Astrocyte (in vitro differentiated cells and primary cell): ENCODE data around the gene GLRX. TPM values are rescaled to one million over a fixed set of nuclear protein-coding genes. Genes with fewer than 3 reads are reported as not detected.

Source experiments
- DNase-seq: peaks from one replicate; pipeline ENCODE4 v3.0.0-alpha.2; 2010; ENCODE audit warnings: low read depth
- FAIRE-seq: peaks from 2 replicates; lab custom pipeline; 2011; peaks lifted over from hg19 to GRCh38; lab: Jason Lieb, UNC
- H2AFZ ChIP-seq: 2 replicates; pipeline ENCODE4 v1.6.0; 2012; ENCODE audit warnings: low read depth, low read length, inconsistent platforms
- H3K27ac ChIP-seq: 2 replicates; pipeline ENCODE4 v1.5.1; 2011; ENCODE audit warnings: low read depth, low read length, inconsistent platforms
- H3K27me3 ChIP-seq: 2 replicates; pipeline ENCODE4 v1.6.0; 2011; ENCODE audit warnings: low read length, inconsistent platforms; ENCODE audit not compliant: insufficient read depth
- H3K36me3 ChIP-seq: 2 replicates; pipeline ENCODE4 v1.5.1; 2011; ENCODE audit warnings: low read length, inconsistent platforms; ENCODE audit not compliant: insufficient read depth
- H3K4me1 ChIP-seq: 2 replicates; pipeline ENCODE4 v1.5.1; 2011; ENCODE audit warnings: low read length, inconsistent platforms; ENCODE audit not compliant: insufficient read depth
- H3K4me2 ChIP-seq: 2 replicates; pipeline ENCODE4 v1.6.0; 2012; ENCODE audit warnings: low read length, inconsistent platforms
- H3K4me3 ChIP-seq: 2 replicates; pipeline ENCODE4 v1.5.1; 2011; ENCODE audit warnings: low read depth, mild to moderate bottlenecking, low read length, inconsistent platforms; ENCODE audit not compliant: insufficient read depth
- H3K79me2 ChIP-seq: 2 replicates; pipeline ENCODE4 v1.6.0; 2012; ENCODE audit warnings: mild to moderate bottlenecking, low read length, inconsistent platforms; ENCODE audit not compliant: insufficient read depth
- H3K9ac ChIP-seq: 2 replicates; pipeline ENCODE4 v1.6.0; 2012; ENCODE audit warnings: mild to moderate bottlenecking, low read length, inconsistent platforms
- H3K9me3 ChIP-seq: 2 replicates; pipeline ENCODE4 v1.5.1; 2012; ENCODE audit warnings: low read depth, mild to moderate bottlenecking, low read length, inconsistent platforms; ENCODE audit not compliant: insufficient read depth
- H4K20me1 ChIP-seq: 2 replicates; pipeline ENCODE4 v1.6.0; 2012; ENCODE audit warnings: low read length, inconsistent platforms; ENCODE audit not compliant: insufficient read depth
- H3K27ac Mint-ChIP-seq: one replicate; pipeline ENCODE4 v1.8.0; 2021; ENCODE audit warnings: mild to moderate bottlenecking, mixed read lengths; ENCODE audit not compliant: unreplicated experiment
- H3K27me3 Mint-ChIP-seq: one replicate; pipeline ENCODE4 v1.8.0; 2021; ENCODE audit warnings: low read depth, mixed read lengths; ENCODE audit not compliant: unreplicated experiment
- H3K36me3 Mint-ChIP-seq: one replicate; pipeline ENCODE4 v1.8.0; 2021; ENCODE audit warnings: low read depth, mixed read lengths; ENCODE audit not compliant: unreplicated experiment
- H3K4me1 Mint-ChIP-seq: one replicate; pipeline ENCODE4 v1.8.0; 2021; ENCODE audit warnings: low read depth, mixed read lengths; ENCODE audit not compliant: unreplicated experiment
- H3K4me3 Mint-ChIP-seq: one replicate; pipeline ENCODE4 v1.8.0; 2021; ENCODE audit warnings: mild to moderate bottlenecking, moderate library complexity, mixed read lengths; ENCODE audit not compliant: unreplicated experiment
- H3K9me3 Mint-ChIP-seq: one replicate; pipeline ENCODE4 v1.8.0; 2021; ENCODE audit warnings: mild to moderate bottlenecking, mixed read lengths; ENCODE audit not compliant: unreplicated experiment
- EZH2 ChIP-seq: IDR thresholded peaks from 2 replicates; pipeline ENCODE4 v1.6.1; 2012; ENCODE audit warnings: mild to moderate bottlenecking, low read length, inconsistent platforms; ENCODE audit not compliant: insufficient read depth
- total RNA-seq: library from RNA; stranded (reverse); gene quantifications from 2 replicates; pipeline ENCODE4 v1.2.1, GENCODE V29; 2021
- TF ChIP-seq, protein P1 (sequence below): IDR thresholded peaks from 2 replicates; pipeline ENCODE4 v1.5.1; 2011; ENCODE audit warnings: low read depth, mild to moderate bottlenecking, inconsistent platforms, low read length, moderate library complexity; ENCODE audit not compliant: insufficient read depth

GLRX gene
- total RNA-seq, 1 donor from 2014 or later = 38.4 TPM

DNA sequence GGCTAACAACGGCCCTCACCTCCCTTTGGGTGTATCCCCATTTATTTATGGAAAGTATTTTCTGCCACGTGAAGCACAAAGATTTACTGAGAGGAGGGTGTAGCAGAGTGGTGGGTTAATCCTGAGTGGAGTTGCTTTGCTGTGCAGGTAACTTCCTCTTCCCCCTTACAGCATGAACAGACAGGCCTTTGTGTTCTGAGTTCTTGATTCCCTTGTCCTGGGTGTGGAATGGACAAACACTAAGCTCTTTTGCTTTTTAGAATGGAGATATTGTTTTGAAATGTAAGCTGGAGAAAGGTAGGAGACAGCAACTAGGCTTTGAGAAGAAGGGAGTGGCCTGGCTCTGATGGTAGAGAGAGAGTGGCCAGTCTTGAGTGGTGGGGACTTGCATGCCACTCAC lies 17.1 kb upstream of the GLRX start:
- TF ChIP-seq, protein P1, sequence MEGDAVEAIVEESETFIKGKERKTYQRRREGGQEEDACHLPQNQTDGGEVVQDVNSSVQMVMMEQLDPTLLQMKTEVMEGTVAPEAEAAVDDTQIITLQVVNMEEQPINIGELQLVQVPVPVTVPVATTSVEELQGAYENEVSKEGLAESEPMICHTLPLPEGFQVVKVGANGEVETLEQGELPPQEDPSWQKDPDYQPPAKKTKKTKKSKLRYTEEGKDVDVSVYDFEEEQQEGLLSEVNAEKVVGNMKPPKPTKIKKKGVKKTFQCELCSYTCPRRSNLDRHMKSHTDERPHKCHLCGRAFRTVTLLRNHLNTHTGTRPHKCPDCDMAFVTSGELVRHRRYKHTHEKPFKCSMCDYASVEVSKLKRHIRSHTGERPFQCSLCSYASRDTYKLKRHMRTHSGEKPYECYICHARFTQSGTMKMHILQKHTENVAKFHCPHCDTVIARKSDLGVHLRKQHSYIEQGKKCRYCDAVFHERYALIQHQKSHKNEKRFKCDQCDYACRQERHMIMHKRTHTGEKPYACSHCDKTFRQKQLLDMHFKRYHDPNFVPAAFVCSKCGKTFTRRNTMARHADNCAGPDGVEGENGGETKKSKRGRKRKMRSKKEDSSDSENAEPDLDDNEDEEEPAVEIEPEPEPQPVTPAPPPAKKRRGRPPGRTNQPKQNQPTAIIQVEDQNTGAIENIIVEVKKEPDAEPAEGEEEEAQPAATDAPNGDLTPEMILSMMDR = no peak
- TF ChIP-seq EZH2 = no peak
- Histone ChIP-seq H3K9ac (no peak overlapping the region), H3K4me1 (peaks cover 10% of the 10 kb centered on the region), H3K4me3 (no peak overlapping the region), H3K27me3 (no peaks in the 10 kb centered on the region), H2AFZ (no peak overlapping the region), H3K27ac (no peak overlapping the region), H3K4me2 (no peak overlapping the region), H3K9me3 (no peaks in the 10 kb centered on the region), H3K79me2 (no peaks in the 10 kb centered on the region), H4K20me1 (no peaks in the 10 kb centered on the region), H3K36me3 (no peaks in the 10 kb centered on the region)
- H3K27ac Mint-ChIP-seq = no peak overlapping the region
- H3K4me3 Mint-ChIP-seq = no peak overlapping the region
- no peaks in the 10 kb centered on the region for H3K36me3 Mint-ChIP-seq
- peaks cover 6% of the 10 kb centered on the region for H3K27me3 Mint-ChIP-seq
- peaks cover 10% of the 10 kb centered on the region for H3K4me1 Mint-ChIP-seq
- H3K9me3 Mint-ChIP-seq = peaks cover 5% of the 10 kb centered on the region
- DNase-seq (no peak), FAIRE-seq (no peak)

DNA sequence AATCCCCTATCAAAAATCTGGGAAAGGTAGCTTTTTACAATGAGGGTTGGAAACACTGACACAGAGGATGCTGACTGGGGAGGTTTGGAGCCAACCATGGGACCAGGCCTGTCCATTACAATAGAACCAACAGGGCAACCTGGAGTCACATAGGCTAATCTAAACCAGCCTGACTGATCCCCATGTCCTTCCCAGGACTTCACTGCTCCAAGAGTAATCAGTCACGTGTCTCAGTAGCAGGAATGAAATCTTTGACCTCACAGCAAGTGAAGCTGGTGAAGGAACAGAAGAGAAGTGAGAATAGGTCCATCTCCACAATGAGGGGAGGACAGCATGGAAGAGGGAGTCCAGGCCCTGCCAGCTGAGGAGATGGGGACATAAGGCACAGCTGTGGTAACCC lies 16.0 kb upstream of the GLRX start:
- Histone ChIP-seq H3K4me2 (no peak overlapping the region), H3K4me1 (peaks cover 10% of the 10 kb centered on the region), H3K27me3 (no peaks in the 10 kb centered on the region), H3K9me3 (no peaks in the 10 kb centered on the region), H3K9ac (no peak overlapping the region), H2AFZ (no peak overlapping the region), H4K20me1 (no peaks in the 10 kb centered on the region), H3K79me2 (no peaks in the 10 kb centered on the region), H3K27ac (no peak overlapping the region), H3K4me3 (no peak overlapping the region), H3K36me3 (no peaks in the 10 kb centered on the region)
- no peak for DNase-seq
- no peak overlapping the region for H3K27ac Mint-ChIP-seq
- TF ChIP-seq, protein P1 = no peak
- no peak for TF ChIP-seq EZH2
- no peak for FAIRE-seq
- peaks cover 2% of the 10 kb centered on the region for H3K27me3 Mint-ChIP-seq
- peaks cover 10% of the 10 kb centered on the region for H3K4me1 Mint-ChIP-seq
- H3K4me3 Mint-ChIP-seq = no peak overlapping the region
- no peaks in the 10 kb centered on the region for H3K36me3 Mint-ChIP-seq
- H3K9me3 Mint-ChIP-seq = peaks cover 5% of the 10 kb centered on the region

DNA sequence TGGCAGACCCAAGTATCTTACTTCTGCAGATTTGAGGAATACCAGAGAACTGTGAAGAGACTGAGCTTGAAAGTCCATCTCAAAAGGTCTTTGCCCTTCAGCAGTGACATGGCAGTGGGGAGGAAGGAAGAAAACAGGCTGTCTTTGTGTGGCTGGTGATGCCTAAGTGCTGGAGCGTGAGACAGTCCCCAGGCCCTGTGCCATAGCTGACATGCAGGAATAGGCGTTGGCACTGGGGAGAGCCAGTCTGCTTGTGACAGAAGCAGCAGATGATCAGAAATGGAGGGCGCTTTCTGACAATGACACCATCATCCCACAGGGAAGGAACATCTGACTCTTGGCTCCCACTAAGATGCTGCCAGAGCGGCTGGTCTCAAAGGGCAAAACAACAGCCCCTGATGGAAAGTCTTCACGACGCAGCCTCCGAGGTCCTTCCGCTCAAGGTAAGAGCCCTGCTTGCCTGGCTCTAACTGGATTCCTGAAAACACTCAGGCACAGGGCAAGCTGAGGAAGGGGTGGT lies 15.5 kb upstream of the GLRX start:
- no peaks in the 10 kb centered on the region for H3K27me3 ChIP-seq
- FAIRE-seq = no peak
- H3K27me3 Mint-ChIP-seq = peaks cover 2% of the 10 kb centered on the region
- no peak overlapping the region for H3K9ac ChIP-seq
- H3K36me3 Mint-ChIP-seq = no peaks in the 10 kb centered on the region
- H3K36me3 ChIP-seq = no peaks in the 10 kb centered on the region
- H3K9me3 Mint-ChIP-seq = peaks cover 5% of the 10 kb centered on the region
- H3K4me1 ChIP-seq = peaks cover 7% of the 10 kb centered on the region
- H2AFZ ChIP-seq = no peak overlapping the region
- no peak overlapping the region for H3K4me3 Mint-ChIP-seq
- H3K27ac Mint-ChIP-seq = no peak overlapping the region
- DNase-seq = no peak
- no peaks in the 10 kb centered on the region for H4K20me1 ChIP-seq
- H3K9me3 ChIP-seq = no peaks in the 10 kb centered on the region
- TF ChIP-seq EZH2 = no peak
- TF ChIP-seq, protein P1 = no peak
- H3K4me2 ChIP-seq = no peak overlapping the region
- H3K79me2 ChIP-seq = no peaks in the 10 kb centered on the region
- H3K4me3 ChIP-seq = no peak overlapping the region
- H3K4me1 Mint-ChIP-seq = peaks cover 8% of the 10 kb centered on the region
- no peak overlapping the region for H3K27ac ChIP-seq
